Ectodermal cell (in vitro differentiated cells): ENCODE results near the gene KRT13.

Experiments used
- H3K27ac ChIP-seq: 2 replicates; pipeline ENCODE4 v1.7.0; 2013; ENCODE audit warnings: mild to moderate bottlenecking, low read depth, low read length; ENCODE audit not compliant: insufficient read depth, poor library complexity, severe bottlenecking
- H3K27me3 ChIP-seq: 2 replicates; pipeline ENCODE4 v1.7.0; 2013; ENCODE audit warnings: mild to moderate bottlenecking, low read length; ENCODE audit not compliant: insufficient read depth, control insufficient read depth, poor library complexity, severe bottlenecking
- H3K36me3 ChIP-seq: one replicate; pipeline ENCODE4 v1.7.0; 2013; ENCODE audit warnings: low read length; ENCODE audit not compliant: control insufficient read depth, insufficient read depth
- H3K4me1 ChIP-seq: one replicate; pipeline ENCODE4 v1.7.0; 2013; ENCODE audit warnings: low read length; ENCODE audit not compliant: control insufficient read depth, insufficient read depth
- H3K4me3 ChIP-seq: 2 replicates; pipeline ENCODE4 v1.7.0; 2013; ENCODE audit warnings: low read depth, low read length, control low read depth; ENCODE audit not compliant: insufficient read depth
- H3K9me3 ChIP-seq: 2 replicates; pipeline ENCODE4 v1.7.0; 2013; ENCODE audit warnings: mild to moderate bottlenecking, low read length, moderate library complexity; ENCODE audit not compliant: control insufficient read depth
- WGBS, 2 experiments: methylation state at CpG; one replicate each; pipeline ENCODE4 v1.1.7; 2013; ENCODE audit warnings: missing lambda C conversion rate in 2 of 2; 5-methylcytosine and 5-hydroxymethylcytosine counted together

KRT13 gene

DNA sequence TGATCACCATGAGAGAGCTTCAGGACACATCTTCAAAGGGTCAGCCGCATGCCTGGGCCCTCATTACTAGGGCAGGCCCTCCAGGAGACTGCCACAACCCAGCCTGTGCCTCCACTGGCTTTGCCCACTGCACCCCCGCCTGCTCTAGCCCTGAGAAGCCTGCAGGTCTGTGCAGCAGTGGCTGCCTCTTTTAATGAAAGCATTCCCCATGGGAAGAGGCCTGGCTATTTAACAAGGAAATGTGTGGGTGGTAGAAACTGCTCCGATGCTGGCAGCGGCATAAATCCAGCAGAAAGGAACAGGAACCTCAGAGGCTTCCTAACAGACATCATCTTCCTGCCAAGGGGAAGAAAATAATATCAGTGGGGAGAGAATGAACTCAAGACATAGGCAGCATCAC, 37.9 kb downstream of the KRT13 start:
- WGBS, 2 experiments, result 90 to 96% methylated on average over 4 of the region's 4 CpGs
- H3K9me3 ChIP-seq, result no peaks in the 10 kb centered on the region
- H3K36me3 ChIP-seq, result no peaks in the 10 kb centered on the region
- H3K27me3 ChIP-seq, result no peaks in the 10 kb centered on the region
- no peak overlapping the region for H3K27ac ChIP-seq
- H3K4me1 ChIP-seq, result no peaks in the 10 kb centered on the region
- no peak overlapping the region for H3K4me3 ChIP-seq

DNA sequence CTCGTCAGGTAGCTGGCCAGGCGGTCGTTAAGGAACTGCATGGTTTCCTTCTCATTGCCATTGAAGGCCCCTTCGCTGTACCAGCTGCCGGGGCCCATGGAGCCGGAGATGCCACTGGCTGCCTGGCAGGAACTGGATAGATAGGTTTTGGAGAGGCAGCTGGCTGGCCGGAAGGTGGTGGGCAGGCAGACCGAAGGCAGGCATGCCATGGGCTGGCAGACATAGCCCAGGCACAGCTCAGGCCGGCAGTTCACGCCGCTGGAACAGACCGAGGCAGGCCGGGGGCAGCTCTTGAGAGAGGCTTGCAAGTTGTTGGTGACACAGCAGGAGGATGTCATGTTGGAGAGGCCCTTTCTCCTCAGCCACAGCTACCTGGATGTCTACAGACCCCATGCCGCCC, 38.4 kb downstream of the KRT13 start, which contains the start of gene KRT32:
KRT32 (minus strand) TSS at position 399 of the 400 bp plus-strand sequence; CDS start at position 338, 61 bp downstream.
- no peaks in the 10 kb centered on the region for H3K9me3 ChIP-seq
- no peak within 1 kb of the TSS for H3K27ac ChIP-seq
- WGBS, 2 experiments, result 95 to 96% methylated on average over 14 of the region's 14 CpGs
- H3K4me3 ChIP-seq, result no peak within 1 kb of the TSS
- no peaks in the 10 kb centered on the region for H3K36me3 ChIP-seq
- H3K27me3 ChIP-seq, result no peaks in the 10 kb centered on the region
- no peaks in the 10 kb centered on the region for H3K4me1 ChIP-seq

DNA sequence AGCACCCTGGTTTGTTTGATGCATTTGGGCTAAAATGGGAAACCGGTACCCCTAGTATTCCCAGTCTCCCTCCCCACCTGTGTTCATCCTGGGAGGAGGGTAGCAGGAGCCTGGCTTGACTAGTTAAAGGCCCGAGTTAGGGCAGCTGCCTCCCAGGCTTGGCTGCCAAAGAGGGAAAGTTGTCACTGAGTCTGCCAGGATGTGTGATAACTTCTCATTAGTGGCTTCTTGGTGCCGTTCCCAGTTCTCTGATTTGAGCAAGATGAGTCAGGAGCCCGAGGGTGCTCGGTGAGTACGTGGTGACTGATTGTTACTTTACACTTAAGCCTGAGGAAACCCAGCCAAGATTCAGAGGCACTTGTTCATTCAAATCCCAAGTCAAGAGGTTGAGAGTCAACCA, 40.7 kb downstream of the KRT13 start:
- WGBS, 2 experiments, result 91 to 94% methylated on average over 6 of the region's 6 CpGs
- Histone ChIP-seq H3K27me3 (no peaks in the 10 kb centered on the region), H3K27ac (no peak overlapping the region), H3K4me1 (no peaks in the 10 kb centered on the region), H3K9me3 (no peaks in the 10 kb centered on the region), H3K36me3 (no peaks in the 10 kb centered on the region), H3K4me3 (no peak overlapping the region)

DNA sequence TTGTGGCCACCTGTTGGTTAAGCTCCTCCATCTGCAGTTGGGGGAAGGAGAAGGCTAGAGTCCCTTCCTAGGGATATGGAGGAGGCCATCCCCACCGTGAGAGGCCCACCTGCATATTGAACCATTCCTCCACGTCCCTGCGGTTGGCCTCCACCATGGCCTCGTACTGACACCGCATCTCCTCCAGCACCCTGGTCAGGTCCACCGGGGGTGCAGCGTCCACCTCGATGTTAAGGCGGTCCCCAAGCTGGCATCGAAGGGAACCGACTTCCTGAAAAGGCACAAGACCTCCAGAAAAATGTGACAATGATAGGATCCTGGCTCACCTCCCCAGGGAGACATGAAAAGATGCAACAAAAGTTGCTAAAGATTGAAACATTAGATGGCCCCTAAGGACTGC, 41.2 kb downstream of the KRT13 start:
- Histone ChIP-seq H3K27ac (no peak overlapping the region), H3K9me3 (no peaks in the 10 kb centered on the region), H3K4me3 (no peak overlapping the region), H3K36me3 (no peaks in the 10 kb centered on the region), H3K27me3 (no peaks in the 10 kb centered on the region), H3K4me1 (no peaks in the 10 kb centered on the region)
- 93 to 94% methylated on average over 11 of the region's 11 CpGs for WGBS, 2 experiments

DNA sequence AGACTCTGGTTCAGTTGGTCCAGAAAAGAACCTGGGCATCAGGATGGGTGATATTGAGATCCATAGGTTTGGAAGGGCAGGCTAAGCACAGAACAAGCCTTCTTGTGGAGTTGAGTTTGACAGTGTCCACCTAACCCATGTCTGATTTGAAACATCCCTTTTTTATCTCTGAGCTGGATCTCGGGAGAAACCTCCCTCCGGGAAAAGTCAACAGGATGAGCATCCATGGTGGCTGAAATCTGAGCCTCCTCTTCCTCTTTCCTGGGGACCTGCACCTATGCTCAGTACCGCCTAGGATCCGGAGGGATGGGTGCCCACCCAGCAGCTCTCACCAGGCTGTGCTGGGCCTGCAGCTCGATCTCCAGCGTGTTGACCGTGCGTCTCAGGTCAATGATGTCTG, 41.7 kb downstream of the KRT13 start:
- Histone ChIP-seq H3K27ac (no peak overlapping the region), H3K4me3 (no peak overlapping the region), H3K4me1 (no peaks in the 10 kb centered on the region), H3K36me3 (no peaks in the 10 kb centered on the region), H3K9me3 (no peaks in the 10 kb centered on the region), H3K27me3 (no peaks in the 10 kb centered on the region)
- 93 to 95% methylated on average over 8 of the region's 8 CpGs for WGBS, 2 experiments

DNA sequence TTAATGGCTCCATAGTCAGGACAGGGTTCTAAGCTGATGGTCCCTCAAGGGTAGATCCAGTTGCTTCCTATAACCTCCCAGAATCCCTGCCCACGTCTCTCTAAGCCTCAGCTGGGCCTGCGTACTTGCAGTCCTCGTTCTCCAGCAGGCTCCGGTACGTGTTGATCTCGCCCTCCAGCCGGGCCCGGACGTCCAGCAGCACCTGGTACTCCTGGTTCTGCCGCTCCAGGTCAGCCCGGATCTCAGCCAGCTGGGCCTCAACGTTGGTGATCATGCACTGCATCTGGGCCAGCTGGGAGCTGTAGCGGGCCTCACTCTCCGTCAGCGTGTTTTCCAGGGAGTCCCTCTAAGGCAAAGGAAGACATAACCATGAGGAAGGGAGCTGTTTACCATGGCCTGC, 42.7 kb downstream of the KRT13 start:
- Histone ChIP-seq H3K4me1 (no peaks in the 10 kb centered on the region), H3K4me3 (no peak overlapping the region), H3K27ac (no peak overlapping the region), H3K27me3 (no peaks in the 10 kb centered on the region), H3K36me3 (no peaks in the 10 kb centered on the region), H3K9me3 (no peaks in the 10 kb centered on the region)
- WGBS, 2 experiments, result 79 to 80% methylated on average over 15 of the region's 15 CpGs

DNA sequence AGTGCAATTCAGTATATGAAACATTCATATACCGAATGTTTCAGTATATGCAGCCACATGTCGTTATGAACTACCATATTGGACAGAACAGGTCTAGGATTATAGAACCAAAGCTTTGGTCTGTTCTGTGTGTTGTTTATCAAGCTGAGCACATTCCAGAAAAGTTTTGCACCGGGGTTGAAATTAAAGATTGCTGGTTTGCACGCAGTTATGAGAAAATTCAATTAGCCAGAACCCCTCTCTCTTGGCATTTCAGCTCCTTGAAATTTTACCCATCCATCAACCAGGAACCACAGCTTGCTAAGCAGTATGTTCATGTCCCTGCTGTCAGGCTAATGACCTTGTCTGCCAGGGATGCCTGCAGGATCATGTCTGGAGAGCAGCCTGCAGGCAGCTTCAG, 47.7 kb downstream of the KRT13 start:
- H3K4me3 ChIP-seq, result no peak overlapping the region
- no peaks in the 10 kb centered on the region for H3K9me3 ChIP-seq
- 91 to 95% methylated on average over 4 of the region's 4 CpGs for WGBS, 2 experiments
- no peak overlapping the region for H3K27ac ChIP-seq
- no peaks in the 10 kb centered on the region for H3K27me3 ChIP-seq
- no peaks in the 10 kb centered on the region for H3K36me3 ChIP-seq
- no peaks in the 10 kb centered on the region for H3K4me1 ChIP-seq

DNA sequence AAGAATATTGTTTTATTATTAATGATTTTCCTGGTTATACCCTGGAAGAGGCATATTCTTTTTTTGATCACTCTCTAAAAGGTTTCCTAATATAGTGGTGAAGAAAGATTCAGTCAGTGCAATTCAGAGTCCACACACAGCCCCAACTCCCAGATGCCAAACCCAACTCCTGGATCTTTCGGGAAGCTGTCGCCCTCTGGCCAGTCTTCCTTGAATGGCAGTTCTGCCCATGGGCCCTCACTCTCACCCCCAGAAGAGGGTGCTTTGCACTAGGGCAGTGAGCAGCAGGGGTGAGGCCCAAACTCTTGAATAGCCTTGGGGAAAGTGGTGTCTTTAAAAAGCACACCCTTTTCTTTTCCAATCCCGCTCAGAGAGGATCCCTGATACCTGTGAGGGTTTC, 49.2 kb downstream of the KRT13 start:
- WGBS, 2 experiments, result 72 to 78% methylated on average over 3 of the region's 3 CpGs
- no peak overlapping the region for H3K27ac ChIP-seq
- H3K9me3 ChIP-seq, result no peaks in the 10 kb centered on the region
- no peaks in the 10 kb centered on the region for H3K27me3 ChIP-seq
- no peaks in the 10 kb centered on the region for H3K36me3 ChIP-seq
- no peaks in the 10 kb centered on the region for H3K4me1 ChIP-seq
- H3K4me3 ChIP-seq, result no peak overlapping the region

DNA sequence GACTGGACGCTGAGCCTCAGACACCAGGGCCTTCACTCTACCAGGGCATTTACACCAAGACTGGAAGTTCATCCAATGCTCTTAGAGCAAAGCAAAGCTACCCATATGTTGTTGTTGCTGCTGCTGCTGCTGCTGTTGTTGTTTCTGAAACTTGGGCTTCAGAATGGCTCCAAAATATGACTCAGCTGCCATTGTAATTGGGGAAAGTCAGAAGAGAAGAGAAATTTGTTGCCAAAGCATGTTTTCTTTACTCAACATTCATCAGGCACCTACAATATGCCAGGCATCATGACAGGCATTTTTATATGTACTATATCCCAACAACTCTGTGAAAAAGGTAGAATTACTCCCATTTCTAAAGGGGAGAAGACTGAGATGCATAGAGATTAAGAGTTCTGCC, 50.2 kb downstream of the KRT13 start:
- Histone ChIP-seq H3K4me3 (no peak overlapping the region), H3K4me1 (no peaks in the 10 kb centered on the region), H3K27me3 (no peaks in the 10 kb centered on the region), H3K36me3 (no peaks in the 10 kb centered on the region), H3K27ac (no peak overlapping the region), H3K9me3 (no peaks in the 10 kb centered on the region)
- 90 to 96% methylated on average over 1 of the region's 1 CpG for WGBS, 2 experiments

DNA sequence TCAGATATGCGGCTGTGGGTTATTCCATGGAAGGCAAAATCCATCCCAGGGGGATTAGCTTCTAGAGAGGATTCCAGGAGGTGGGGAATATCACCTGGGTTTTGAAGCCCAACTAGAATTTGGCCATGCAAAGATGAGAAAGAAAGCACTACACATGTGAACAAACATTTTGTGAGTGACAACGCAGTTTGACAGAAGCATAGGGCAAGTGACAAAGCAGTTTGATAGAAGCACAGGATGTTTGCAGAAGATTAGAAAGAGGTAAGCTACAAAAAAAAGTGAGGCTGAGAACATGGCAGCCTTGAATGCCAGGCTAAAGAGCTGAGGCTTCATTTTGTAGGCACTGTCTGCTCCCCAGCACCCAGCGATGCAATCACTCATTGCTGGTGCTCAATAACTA, 52.3 kb downstream of the KRT13 start:
- 94 to 95% methylated on average over 3 of the region's 3 CpGs for WGBS, 2 experiments
- H3K4me1 ChIP-seq, result no peaks in the 10 kb centered on the region

DNA sequence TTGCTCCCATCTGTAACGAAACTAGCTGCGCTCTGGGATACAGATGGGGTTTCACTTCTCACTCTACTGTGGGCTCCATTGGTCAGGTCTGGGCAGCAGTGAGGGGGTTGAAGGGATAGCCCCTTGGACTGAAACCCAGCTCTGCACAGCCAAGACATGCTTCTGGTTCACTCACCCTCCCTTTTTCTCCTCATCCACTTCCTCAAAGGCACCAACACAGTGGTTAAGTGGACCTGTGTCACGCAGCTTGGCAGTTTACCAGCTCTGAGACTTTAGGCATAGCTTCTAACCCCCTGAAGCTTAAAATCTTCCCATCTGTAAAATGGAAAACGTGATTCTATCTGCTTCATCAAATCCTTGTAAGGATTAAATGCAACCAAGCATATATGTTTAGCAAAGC, 53.1 kb downstream of the KRT13 start:
- H3K4me1 ChIP-seq, result no peaks in the 10 kb centered on the region
- no peak overlapping the region for H3K27ac ChIP-seq
- no peaks in the 10 kb centered on the region for H3K36me3 ChIP-seq
- 74 to 88% methylated on average over 3 to 4 of the region's 4 CpGs for WGBS, 2 experiments
- H3K27me3 ChIP-seq, result no peaks in the 10 kb centered on the region
- no peak overlapping the region for H3K4me3 ChIP-seq
- H3K9me3 ChIP-seq, result no peaks in the 10 kb centered on the region

More for the DNA sequence above, 52.3 kb downstream of the KRT13 start:
- H3K9me3 ChIP-seq, result no peaks in the 10 kb centered on the region
- H3K4me3 ChIP-seq, result no peak overlapping the region
- no peak overlapping the region for H3K27ac ChIP-seq
- H3K27me3 ChIP-seq, result no peaks in the 10 kb centered on the region
- no peaks in the 10 kb centered on the region for H3K36me3 ChIP-seq
